ENCODE results near the gene PCSK5. TPM values are rescaled to one million over a fixed set of nuclear protein-coding genes. Genes with fewer than 3 reads are reported as not detected.

PCSK5 gene
- total RNA-seq, 1 experiment from 2014 or later: 7.5 TPM

- Histone ChIP-seq H2AFZ (ENCODE audit: low read length) (no peak overlapping the region), H3K79me2 (ENCODE audit: insufficient read depth, low read length) (no peaks in the 10 kb centered on the region), H2BK20ac (ENCODE audit: low read depth, low read length, poor library complexity, severe bottlenecking) (no peak overlapping the region), H2BK5ac (ENCODE audit: insufficient read length, low read length) (no peak overlapping the region), H3K18ac (ENCODE audit: insufficient read length, low read depth, low read length) (no peak overlapping the region), H3K14ac (ENCODE audit: insufficient read depth, low read length) (no peak overlapping the region), H2AK5ac (ENCODE audit: insufficient read length, low read length) (no peak overlapping the region), H4K5ac (ENCODE audit: insufficient read length, low read depth, low read length) (no peak overlapping the region), H2BK120ac (ENCODE audit: low read depth, low read length, poor library complexity, severe bottlenecking) (no peak overlapping the region), H2BK15ac (ENCODE audit: low read depth, low read length) (no peak overlapping the region), H3K4me1 (ENCODE audit: insufficient read depth, low read length) (no peaks in the 10 kb centered on the region), H2BK12ac (ENCODE audit: insufficient read length, low read depth, low read length) (no peak overlapping the region), H3K27me3 (ENCODE audit: insufficient read depth, low read length) (no peaks in the 10 kb centered on the region), H3K4ac (ENCODE audit: low read depth, low read length) (no peak overlapping the region), H4K8ac (replicated peaks; ENCODE audit: insufficient read length, low read depth, low read length) (no peak overlapping the region), H3K27ac (ENCODE audit: insufficient read length, low read depth, low read length) (no peak overlapping the region), H4K20me1 (ENCODE audit: control insufficient read depth, insufficient read depth, insufficient read length) (no peaks in the 10 kb centered on the region), H3K23ac (ENCODE audit: insufficient read length, low read depth, low read length) (no peak overlapping the region), H3T11ph (ENCODE audit: low read length) (no peak overlapping the region), H3K9ac (ENCODE audit: extremely low read depth, insufficient read length, low read length) (no peak overlapping the region), H4K91ac (ENCODE audit: insufficient read length, low read depth, low read length) (no peak overlapping the region), H3K56ac (ENCODE audit: insufficient read length, low read depth, low read length) (no peak overlapping the region), H3K23me2 (ENCODE audit: insufficient read length, low read depth, low read length, poor library complexity, severe bottlenecking) (no peaks in the 10 kb centered on the region), H3K4me2 (ENCODE audit: insufficient read depth, insufficient read length, low read length) (no peak overlapping the region), H3K9me3 (ENCODE audit: control insufficient read depth, low read depth, low read length) (no peaks in the 10 kb centered on the region), H3K79me1 (ENCODE audit: insufficient read depth, low read depth, low read length, poor library complexity, severe bottlenecking) (no peaks in the 10 kb centered on the region)
- no peak for DNase-seq
- H3K4me1 Mint-ChIP-seq: peaks cover 18 to 25% of the 10 kb centered on the region in 2 experiments
- H3K4me3 Mint-ChIP-seq: no peak overlapping the region
- TF ChIP-seq CTCF (conservative IDR thresholded peaks at IDR 0.05): no peak
- H3K36me3 Mint-ChIP-seq (ENCODE audit: insufficient read depth in 1 of 3, low read depth in 3 of 3): no peaks in the 10 kb centered on the region; a peak in 1 of 7 replicates
- no peaks in the 10 kb centered on the region; the same call in 1 of the 2 replicates for H3K27me3 Mint-ChIP-seq (ENCODE audit: low read depth)
- H3K27ac Mint-ChIP-seq: no peak overlapping the region
- H3K9me3 Mint-ChIP-seq: no peaks in the 10 kb centered on the region
Measured at GRCh38 chr9:76377791-76378190, 487.3 kb downstream of the PCSK5 start.

Measured in H9 (cell line).